HG03460 (cell line): ENCODE measurements around the gene TACC2.
A peak's percentile ranks its signal among the peaks of the same experiment; 100 is the strongest.
"Not testable (repeated sequence)": the region's sequence is repeated elsewhere in the genome, so short reads cannot be mapped to it uniquely, and the experiment has no call there.

Experiments
- ATAC-seq: cut with Tn5 transposase; IDR thresholded peaks from one replicate; pipeline ENCODE4 v1.9.1; 2021; ENCODE audit not compliant: unreplicated experiment

TACC2 gene

GRCh38 chr10:121988361-121989324 is at the start of gene TACC2:
Gene TACC2, plus strand, starts transcription at chr10:121989163. Its CDS starts 32,819 bp downstream, at chr10:122021982.
- no peak for ATAC-seq

GRCh38 chr10:121941532-121941931 is 47.4 kb upstream of the TACC2 start:
- ATAC-seq: no peak

GRCh38 chr10:121942749-121943416 is 46.1 kb upstream of the TACC2 start:
- ATAC-seq: no peak

- ATAC-seq: no peak
Measured at GRCh38 chr10:121947343-121948330, 41.3 kb upstream of the TACC2 start.

- no peak for ATAC-seq
Measured at GRCh38 chr10:121949049-121949448, 39.9 kb upstream of the TACC2 start.

- no peak for ATAC-seq
Measured at GRCh38 chr10:121949451-121949850, 39.5 kb upstream of the TACC2 start.

GRCh38 chr10:121952226-121952625 is 36.7 kb upstream of the TACC2 start:
- ATAC-seq: no peak

GRCh38 chr10:121956111-121957061 is 32.6 kb upstream of the TACC2 start:
- ATAC-seq: no peak

GRCh38 chr10:121959671-121960070 is 29.3 kb upstream of the TACC2 start:
- ATAC-seq: no peak

- ATAC-seq: no peak
Measured at GRCh38 chr10:121961456-121961855, 27.5 kb upstream of the TACC2 start.

GRCh38 chr10:121965996-121966395 is 23.0 kb upstream of the TACC2 start:
- no peak for ATAC-seq

GRCh38 chr10:121969086-121969485 is 19.9 kb upstream of the TACC2 start:
- not testable (repeated sequence) for ATAC-seq

- peak; percentile 24 for ATAC-seq
Measured at GRCh38 chr10:121974019-121974534, 14.9 kb upstream of the TACC2 start.

GRCh38 chr10:121974535-121975294 is 14.2 kb upstream of the TACC2 start, which contains the start of gene NSMCE4A:
Gene NSMCE4A, minus strand, starts transcription at chr10:121975217. Its CDS starts 52 bp downstream, at chr10:121975165.
- ATAC-seq: peak; percentile 82

GRCh38 chr10:121975295-121976086 is 13.5 kb upstream of the TACC2 start:
- peak; percentile 9 for ATAC-seq

GRCh38 chr10:121976607-121977006 is 12.4 kb upstream of the TACC2 start:
- ATAC-seq: no peak

- ATAC-seq: no peak
Measured at GRCh38 chr10:121978511-121978910, 10.5 kb upstream of the TACC2 start.

- ATAC-seq: no peak
Measured at GRCh38 chr10:121981346-121981745, 7.6 kb upstream of the TACC2 start.
